Stimulated activated naive CD8-positive, alpha-beta T cell treated with anti-CD3 and anti-CD28 coated beads, Interleukin-15, Interleukin-2, amounts not matched to agents 100 ng/mL and 50 ng/mL, for 24 hours (primary cell): ENCODE measurements around the gene TANK.

ENCODE experiments used
- H3K27ac Mint-ChIP-seq: one replicate; pipeline ENCODE4 v1.8.0; 2021; ENCODE audit warnings: mild to moderate bottlenecking, mixed read lengths
- H3K27me3 Mint-ChIP-seq: one replicate; pipeline ENCODE4 v1.8.0; 2021; ENCODE audit warnings: mixed read lengths
- H3K36me3 Mint-ChIP-seq: one replicate; pipeline ENCODE4 v1.8.0; 2021; ENCODE audit warnings: low read depth, mixed read lengths
- H3K4me1 Mint-ChIP-seq: one replicate; pipeline ENCODE4 v1.8.0; 2021; ENCODE audit warnings: low read depth, mixed read lengths
- H3K4me3 Mint-ChIP-seq: one replicate; pipeline ENCODE4 v1.8.0; 2021; ENCODE audit warnings: mild to moderate bottlenecking, mixed read lengths
- H3K9me3 Mint-ChIP-seq: one replicate; pipeline ENCODE4 v1.8.0; 2021; ENCODE audit warnings: mixed read lengths

The TANK gene

DNA sequence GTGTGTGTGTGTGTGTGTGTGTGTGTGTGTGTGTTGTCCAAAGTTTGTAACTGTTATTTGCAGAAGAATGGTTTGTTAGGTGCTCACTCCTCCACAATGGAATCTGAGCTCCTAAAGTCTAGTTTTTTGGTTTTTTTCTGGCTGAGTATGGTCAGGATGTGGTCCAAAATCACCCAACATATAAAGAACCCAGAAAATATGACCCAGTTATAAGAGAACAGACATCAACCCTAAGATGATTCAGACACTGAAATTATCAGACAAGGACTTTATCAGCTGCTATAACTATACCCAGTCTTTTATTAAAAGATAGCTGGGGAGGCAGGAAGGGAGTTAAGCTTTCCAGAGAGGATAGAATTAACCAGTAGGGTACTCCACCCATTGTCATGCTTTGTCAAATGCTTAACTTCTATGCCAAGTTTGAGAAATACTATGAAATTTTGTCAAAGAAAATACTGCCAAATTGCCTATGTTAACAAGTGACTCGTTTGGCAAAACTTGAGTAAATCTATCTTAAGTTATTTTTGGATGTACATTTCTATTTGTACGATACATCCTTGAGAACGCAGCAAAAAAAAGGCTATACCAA lies 57.5 kb downstream of the TANK start:
- Mint-ChIP-seq H3K27me3 (no peaks in the 10 kb centered on the region), H3K4me3 (no peak overlapping the region), H3K4me1 (peaks cover 22% of the 10 kb centered on the region), H3K27ac (no peak overlapping the region), H3K36me3 (peaks cover 36% of the 10 kb centered on the region), H3K9me3 (no peaks in the 10 kb centered on the region)

DNA sequence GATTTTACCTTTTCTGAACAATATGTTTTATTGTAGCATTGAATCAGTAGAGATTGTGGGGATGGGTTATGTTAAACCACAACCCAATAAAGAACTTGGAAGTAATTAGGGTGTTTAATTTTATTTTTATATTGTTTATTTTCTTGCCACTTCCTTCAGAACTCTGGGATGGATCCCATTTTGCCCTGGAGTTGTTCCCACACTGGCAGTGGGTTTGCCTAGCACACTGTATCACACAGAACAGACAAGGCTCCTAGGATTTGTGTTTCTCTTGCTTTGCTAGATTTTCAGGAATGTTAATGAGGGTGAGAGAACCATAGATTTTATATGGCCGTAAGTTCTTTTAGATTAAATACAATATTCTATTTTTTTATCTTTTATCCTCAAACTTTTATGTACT lies 59.0 kb downstream of the TANK start:
- no peak overlapping the region for H3K27ac Mint-ChIP-seq
- no peak overlapping the region for H3K4me3 Mint-ChIP-seq
- H3K36me3 Mint-ChIP-seq = peaks cover 24% of the 10 kb centered on the region
- H3K4me1 Mint-ChIP-seq = peaks cover 22% of the 10 kb centered on the region
- H3K9me3 Mint-ChIP-seq = no peaks in the 10 kb centered on the region
- no peaks in the 10 kb centered on the region for H3K27me3 Mint-ChIP-seq

DNA sequence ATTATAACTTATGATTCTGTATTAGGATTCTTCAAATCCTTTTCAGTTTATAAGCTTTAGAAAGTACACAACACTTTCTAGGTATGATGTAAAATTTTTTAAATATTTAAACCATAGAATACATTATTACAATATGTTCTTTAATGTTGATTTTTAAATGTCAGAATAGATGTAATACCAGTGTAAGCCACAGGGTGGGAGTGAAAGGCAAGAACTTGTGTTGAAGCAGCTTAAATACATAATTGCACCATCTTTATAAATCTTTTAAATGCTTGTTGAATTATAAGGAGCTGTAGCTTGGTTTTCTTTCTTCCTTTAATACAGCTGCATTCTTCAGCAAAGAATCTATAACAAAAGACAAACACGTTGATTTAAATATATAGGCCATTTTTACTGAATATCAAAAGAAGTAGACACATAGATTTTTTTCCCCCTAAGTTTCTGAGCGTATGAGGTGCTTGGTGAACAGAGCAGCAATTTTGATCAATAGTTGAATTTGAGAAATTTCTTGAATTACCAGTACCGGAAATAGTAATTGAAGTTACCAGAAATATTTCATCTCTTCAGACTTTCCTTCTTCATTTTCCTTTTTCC lies 63.0 kb downstream of the TANK start:
- Mint-ChIP-seq H3K9me3 (no peaks in the 10 kb centered on the region), H3K27ac (no peak overlapping the region), H3K4me3 (no peak overlapping the region), H3K27me3 (no peaks in the 10 kb centered on the region), H3K36me3 (peaks cover 30% of the 10 kb centered on the region), H3K4me1 (no peaks in the 10 kb centered on the region)

DNA sequence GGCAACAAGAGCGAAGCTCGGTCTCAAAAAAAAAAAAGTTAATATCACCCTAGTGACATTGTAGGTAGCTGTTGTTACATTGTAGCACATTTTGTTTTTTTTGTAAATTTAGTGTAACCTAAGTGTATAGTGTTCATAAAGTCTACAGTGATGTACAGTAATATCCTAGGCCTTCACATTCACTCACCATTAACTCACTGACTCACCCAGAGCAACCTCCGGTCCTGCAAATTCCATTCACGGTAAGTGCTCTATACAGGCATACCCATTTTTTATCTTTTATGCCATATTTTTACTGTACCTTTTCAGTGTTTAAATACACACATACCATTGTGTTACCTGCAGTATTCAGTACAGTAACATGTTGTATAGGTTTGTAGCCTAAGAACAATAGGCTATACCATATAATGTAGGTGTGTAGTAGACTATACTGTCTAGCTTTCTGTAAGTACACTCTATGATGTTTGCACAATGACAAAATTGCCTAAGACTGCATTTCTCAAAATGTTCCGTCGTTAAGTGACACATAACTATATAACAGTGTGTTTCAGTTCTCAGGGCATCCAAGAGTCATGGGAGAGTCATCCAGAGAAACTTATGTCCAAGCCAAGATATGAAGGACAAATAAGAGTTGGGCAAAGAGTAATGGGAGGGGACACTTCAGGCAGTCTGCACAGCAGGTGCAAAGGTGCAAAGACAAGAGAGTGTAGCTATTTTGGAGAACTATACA lies 68.4 kb downstream of the TANK start:
- Mint-ChIP-seq H3K4me1 (no peaks in the 10 kb centered on the region), H3K4me3 (no peak overlapping the region), H3K9me3 (no peaks in the 10 kb centered on the region), H3K27ac (no peak overlapping the region), H3K36me3 (peaks cover 49% of the 10 kb centered on the region), H3K27me3 (no peaks in the 10 kb centered on the region)

DNA sequence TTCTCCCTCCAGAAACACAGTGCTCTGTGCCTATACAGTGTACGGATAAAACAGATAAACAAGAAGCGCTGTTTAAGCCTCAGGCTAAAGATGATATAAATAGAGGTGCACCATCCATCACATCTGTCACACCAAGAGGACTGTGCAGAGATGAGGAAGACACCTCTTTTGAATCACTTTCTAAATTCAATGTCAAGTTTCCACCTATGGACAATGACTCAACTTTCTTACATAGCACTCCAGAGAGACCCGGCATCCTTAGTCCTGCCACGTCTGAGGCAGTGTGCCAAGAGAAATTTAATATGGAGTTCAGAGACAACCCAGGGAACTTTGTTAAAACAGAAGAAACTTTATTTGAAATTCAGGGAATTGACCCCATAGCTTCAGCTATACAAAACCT lies 70.7 kb downstream of the TANK start:
- Mint-ChIP-seq H3K36me3 (peaks cover 50% of the 10 kb centered on the region), H3K27me3 (no peaks in the 10 kb centered on the region), H3K27ac (no peak overlapping the region)

DNA sequence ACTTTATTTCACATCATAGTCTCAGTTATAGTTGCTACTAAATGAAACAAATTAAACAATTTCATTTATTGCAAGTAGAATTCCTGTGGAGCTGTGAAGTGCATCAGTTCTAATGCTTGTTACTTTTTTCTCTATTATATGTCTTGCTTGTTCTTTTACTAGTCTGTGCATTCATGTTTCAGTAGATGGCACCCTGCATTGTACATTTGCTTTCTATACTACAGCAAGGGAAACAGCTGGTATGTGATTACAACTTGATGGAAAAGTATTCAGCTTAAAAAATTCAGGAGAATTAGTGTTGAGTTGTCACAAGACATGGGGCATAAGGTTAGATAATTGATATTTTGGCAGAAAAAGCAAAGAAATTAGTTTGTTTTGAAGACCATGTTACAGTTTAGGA lies 72.3 kb downstream of the TANK start:
- Mint-ChIP-seq H3K36me3 (peaks cover 48% of the 10 kb centered on the region), H3K4me1 (peaks cover 22% of the 10 kb centered on the region), H3K27ac (no peak overlapping the region)

More for the DNA sequence above, 70.7 kb downstream of the TANK start:
- Mint-ChIP-seq H3K9me3 (no peaks in the 10 kb centered on the region), H3K4me1 (peaks cover 11% of the 10 kb centered on the region), H3K4me3 (no peak overlapping the region)

DNA sequence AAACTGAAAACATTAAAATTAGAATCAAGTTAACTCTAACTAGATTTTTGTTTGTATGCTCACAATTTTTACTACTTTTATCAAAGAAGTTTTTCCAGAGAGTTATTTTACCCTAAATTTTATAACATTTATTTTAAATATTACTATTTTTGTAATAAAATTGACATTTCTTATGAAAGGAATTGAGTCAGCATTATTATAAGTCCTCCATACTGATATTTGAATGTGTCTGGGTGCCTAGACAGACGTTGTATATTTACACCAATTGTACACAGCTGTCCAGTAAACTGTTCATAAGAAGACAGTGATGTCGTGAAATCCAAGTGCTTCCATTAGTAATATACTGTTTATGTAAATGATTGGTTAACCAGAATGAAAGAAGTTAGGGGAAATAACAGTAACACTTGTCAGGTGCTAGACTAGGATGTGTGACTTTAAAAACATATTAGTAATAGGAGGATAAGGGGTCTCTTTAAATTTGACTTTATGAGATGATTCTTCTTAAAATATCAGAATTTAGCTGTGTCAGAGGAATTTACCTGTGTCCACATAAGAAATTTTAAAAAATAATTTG lies 73.7 kb downstream of the TANK start:
- peaks cover 32% of the 10 kb centered on the region for H3K4me1 Mint-ChIP-seq
- H3K9me3 Mint-ChIP-seq = no peaks in the 10 kb centered on the region
- H3K4me3 Mint-ChIP-seq = no peak overlapping the region
- H3K27me3 Mint-ChIP-seq = no peaks in the 10 kb centered on the region
- H3K36me3 Mint-ChIP-seq = peaks cover 35% of the 10 kb centered on the region
- no peak overlapping the region for H3K27ac Mint-ChIP-seq

More for the DNA sequence above, 72.3 kb downstream of the TANK start:
- H3K27me3 Mint-ChIP-seq = no peaks in the 10 kb centered on the region
- no peaks in the 10 kb centered on the region for H3K9me3 Mint-ChIP-seq
- H3K4me3 Mint-ChIP-seq = no peak overlapping the region

DNA sequence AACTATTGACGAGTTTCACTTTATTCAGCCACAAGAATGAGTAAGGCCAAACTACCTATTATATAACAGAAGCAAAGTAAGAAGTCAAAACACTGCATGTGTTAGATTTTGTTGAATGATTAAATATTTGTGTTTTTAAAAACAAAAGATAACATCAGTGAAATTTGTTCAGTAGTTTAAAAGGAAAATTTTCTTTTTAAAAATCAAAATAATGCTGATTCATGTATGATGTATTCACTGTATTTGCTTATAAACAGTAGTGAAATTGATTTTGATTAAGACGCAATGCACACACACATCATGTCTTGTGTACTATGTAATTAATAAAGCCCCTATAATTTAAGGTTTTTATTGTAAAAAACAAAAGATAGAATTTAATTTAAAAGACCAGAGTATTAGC lies 74.4 kb downstream of the TANK start:
- H3K36me3 Mint-ChIP-seq = peaks cover 31% of the 10 kb centered on the region
- no peak overlapping the region for H3K4me3 Mint-ChIP-seq
- H3K27ac Mint-ChIP-seq = no peak overlapping the region
- no peaks in the 10 kb centered on the region for H3K27me3 Mint-ChIP-seq
- peaks cover 32% of the 10 kb centered on the region for H3K4me1 Mint-ChIP-seq
- no peaks in the 10 kb centered on the region for H3K9me3 Mint-ChIP-seq

DNA sequence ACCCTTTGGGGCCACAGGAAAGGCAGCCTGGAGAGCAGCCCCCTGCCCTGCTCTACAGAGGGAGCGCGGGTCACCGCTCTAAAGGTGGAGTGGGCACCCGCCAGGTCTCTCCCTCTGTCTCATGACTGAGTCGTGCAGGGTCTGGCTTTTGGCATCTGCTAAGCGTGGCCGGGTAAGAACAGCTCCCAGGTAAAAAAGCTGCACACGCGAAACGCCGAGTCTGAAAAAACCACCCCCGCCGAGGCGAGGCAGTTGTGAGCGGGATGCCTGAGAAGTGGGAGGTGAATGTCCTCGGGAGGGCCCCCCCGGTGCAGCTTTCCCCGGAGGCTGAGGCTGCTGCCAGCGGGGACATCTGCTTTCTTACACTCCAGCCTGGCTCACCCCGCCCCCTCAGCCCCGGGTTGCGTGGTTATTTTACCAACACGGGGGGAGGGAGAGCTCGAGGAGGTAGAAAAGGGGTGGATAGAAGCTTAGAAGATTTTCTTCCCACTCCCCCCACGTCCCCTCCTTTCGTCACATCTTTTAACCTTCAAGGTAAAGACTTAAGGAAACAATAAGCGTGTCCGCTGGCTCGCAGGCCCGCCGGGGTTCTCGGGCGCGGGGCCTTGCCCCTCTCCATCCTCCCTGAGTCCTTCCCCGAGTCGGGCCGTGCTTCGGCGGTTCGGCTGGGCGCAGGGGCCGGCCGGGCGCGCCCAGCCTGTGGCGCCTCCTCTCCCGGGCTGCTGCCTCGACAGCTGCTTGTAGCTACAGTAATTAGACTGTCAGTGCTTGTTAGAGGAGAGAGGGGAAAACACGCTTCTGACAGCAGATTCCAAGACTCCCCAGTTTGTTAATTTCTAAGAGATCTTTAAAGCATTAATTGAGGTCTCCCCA lies 77.4 kb downstream of the TANK start:
- Mint-ChIP-seq H3K4me1 (peaks cover 41% of the 10 kb centered on the region), H3K9me3 (no peaks in the 10 kb centered on the region), H3K27ac (peak overlapping the region; percentile 71)

DNA sequence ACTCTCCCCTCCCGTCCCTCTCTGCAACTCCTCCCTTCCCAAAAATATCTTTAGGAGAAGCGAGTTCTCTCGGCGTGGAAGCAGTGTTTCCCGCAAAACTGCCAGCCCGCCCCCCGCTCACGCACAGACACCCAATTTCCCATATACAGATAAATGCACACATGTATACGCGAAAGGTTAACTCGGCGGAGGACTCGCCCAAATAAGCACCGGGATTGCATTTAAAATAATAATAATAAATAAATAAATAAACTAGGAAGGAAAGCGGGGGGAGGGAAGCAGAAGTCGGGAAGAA lies 78.0 kb downstream of the TANK start:
- peak overlapping the region; percentile 71 for H3K27ac Mint-ChIP-seq
- peak overlapping the region; percentile 85 for H3K4me3 Mint-ChIP-seq
- H3K36me3 Mint-ChIP-seq = peaks cover 14% of the 10 kb centered on the region
- no peaks in the 10 kb centered on the region for H3K27me3 Mint-ChIP-seq
- peaks cover 46% of the 10 kb centered on the region for H3K4me1 Mint-ChIP-seq
- H3K9me3 Mint-ChIP-seq = no peaks in the 10 kb centered on the region

More for the DNA sequence above, 77.4 kb downstream of the TANK start:
- no peaks in the 10 kb centered on the region for H3K27me3 Mint-ChIP-seq
- peak overlapping the region; percentile 85 for H3K4me3 Mint-ChIP-seq
- H3K36me3 Mint-ChIP-seq = peaks cover 16% of the 10 kb centered on the region

DNA sequence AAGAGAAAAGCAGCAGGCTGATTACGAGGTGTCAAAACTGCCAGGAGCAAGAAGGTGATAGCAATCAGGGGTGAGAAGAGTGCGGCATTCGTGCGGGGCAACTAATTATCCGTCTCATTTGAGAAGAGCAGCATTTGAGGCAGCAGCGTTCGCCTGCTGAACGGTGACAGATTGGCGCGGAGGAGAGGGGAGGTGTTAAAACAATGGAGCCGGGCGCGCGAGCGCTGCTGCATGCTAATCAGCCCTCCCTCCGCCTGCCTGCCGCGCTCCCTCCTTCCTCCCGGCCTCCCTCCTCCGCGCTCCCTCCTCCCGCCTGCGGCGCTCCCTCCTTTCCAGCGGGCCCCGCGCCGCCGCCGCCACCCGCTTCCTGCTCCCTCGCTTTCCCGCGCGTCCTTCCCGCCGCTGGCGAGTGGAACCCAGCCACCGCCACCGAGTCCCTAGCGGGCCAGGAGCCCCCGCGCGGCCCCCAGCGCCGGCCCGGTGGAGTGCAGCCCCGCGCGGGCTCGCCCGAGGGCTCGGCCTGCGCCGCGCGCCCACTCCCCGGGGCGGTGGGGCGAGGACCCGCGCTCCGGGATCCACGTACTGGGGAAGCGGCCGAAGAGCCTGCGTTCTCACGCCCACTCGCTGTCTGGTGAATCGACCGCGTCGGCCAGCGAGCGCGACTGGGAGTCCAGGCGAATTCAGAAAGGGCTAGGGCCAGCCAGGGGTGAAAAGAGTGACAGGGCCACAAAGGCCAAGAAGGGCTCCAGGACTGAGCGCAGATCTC lies 78.5 kb downstream of the TANK start:
- H3K27ac Mint-ChIP-seq = peak overlapping the region; percentile 23
- peak overlapping the region; percentile 85 for H3K4me3 Mint-ChIP-seq

DNA sequence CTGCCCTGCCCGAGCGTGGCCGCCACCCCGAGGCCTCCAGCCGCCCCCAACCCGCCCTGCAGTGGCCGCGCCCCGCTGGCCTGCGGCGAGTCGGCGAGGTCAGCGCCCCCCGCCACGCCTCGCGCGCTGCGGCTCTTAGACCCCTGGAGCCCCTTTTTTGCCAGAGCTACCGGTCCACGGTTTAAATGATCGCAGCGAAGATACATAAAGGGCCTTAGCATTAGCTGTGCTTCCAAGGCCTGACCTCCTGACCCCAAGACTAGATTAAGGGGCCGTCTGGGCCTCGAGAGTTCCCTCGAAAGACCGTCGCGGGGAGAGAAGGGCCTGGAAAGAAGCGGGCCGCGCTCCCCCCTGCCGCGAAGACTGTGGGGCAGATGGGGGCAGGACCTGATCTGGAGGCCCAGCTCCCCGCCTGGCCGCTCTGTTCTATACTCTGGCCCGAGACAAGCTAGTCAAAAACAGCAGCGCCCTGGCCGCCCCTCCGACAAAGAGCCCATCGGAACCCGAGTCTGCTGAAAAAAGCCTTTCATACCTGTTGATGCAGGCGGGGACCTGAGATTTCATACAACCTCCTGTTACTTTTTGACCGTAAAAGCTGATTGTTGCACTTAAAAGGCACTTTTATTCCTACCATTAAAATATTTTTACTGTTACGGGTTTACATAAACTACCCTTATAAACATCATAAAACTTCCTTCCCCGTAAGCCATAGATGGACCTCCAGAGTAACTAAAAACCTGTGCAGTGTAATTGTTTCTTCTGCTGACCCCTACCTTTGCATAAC lies 79.3 kb downstream of the TANK start:
- Mint-ChIP-seq H3K9me3 (no peaks in the 10 kb centered on the region), H3K27ac (peak overlapping the region; percentile 19), H3K4me3 (peak overlapping the region; percentile 21), H3K36me3 (peaks cover 11% of the 10 kb centered on the region), H3K4me1 (peaks cover 51% of the 10 kb centered on the region), H3K27me3 (no peaks in the 10 kb centered on the region)

More for the DNA sequence above, 78.5 kb downstream of the TANK start:
- Mint-ChIP-seq H3K4me1 (peaks cover 50% of the 10 kb centered on the region), H3K27me3 (no peaks in the 10 kb centered on the region), H3K9me3 (no peaks in the 10 kb centered on the region), H3K36me3 (peaks cover 14% of the 10 kb centered on the region)

DNA sequence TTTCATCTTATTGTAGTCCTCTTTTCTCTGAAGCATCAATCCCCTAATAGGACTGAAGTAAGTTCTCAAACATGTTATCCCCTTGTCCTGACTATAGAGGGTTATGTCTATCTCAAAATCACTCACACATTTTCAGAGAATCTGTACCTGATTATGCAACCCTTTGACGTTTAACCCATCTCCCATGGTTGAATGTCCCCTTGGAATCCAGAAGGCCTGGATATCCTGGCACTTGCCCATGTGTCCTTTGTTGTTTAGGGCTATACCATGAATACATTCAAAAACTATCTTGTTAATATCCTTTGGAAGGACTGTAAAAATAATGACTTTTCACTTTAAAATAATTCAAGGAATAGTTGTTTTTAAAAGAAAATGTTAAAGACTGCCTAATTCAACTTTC lies 81.7 kb downstream of the TANK start:
- Mint-ChIP-seq H3K4me1 (peaks cover 62% of the 10 kb centered on the region), H3K36me3 (peaks cover 8% of the 10 kb centered on the region)

More for the DNA sequence above, 81.7 kb downstream of the TANK start:
- Mint-ChIP-seq H3K9me3 (no peaks in the 10 kb centered on the region), H3K4me3 (no peak overlapping the region), H3K27me3 (no peaks in the 10 kb centered on the region), H3K27ac (no peak overlapping the region)
